Stimulated activated naive CD4-positive, alpha-beta T cell (primary cell): ENCODE data around the gene AGFG2.

Source experiments
- DNase-seq, 6 experiments: peaks; one replicate each; lab custom pipeline; 2025; lab: John Stamatoyannopoulos, UW

The AGFG2 gene

GRCh38 chr7:100585511-100586265, 46.7 kb downstream of the AGFG2 start, which contains the start of gene LRCH4:
Gene LRCH4, minus strand, starts transcription at chr7:100586129. Its CDS starts 29 bp downstream, at chr7:100586100.
- peak; percentile 56 to 85 (median 73) for DNase-seq

DNA sequence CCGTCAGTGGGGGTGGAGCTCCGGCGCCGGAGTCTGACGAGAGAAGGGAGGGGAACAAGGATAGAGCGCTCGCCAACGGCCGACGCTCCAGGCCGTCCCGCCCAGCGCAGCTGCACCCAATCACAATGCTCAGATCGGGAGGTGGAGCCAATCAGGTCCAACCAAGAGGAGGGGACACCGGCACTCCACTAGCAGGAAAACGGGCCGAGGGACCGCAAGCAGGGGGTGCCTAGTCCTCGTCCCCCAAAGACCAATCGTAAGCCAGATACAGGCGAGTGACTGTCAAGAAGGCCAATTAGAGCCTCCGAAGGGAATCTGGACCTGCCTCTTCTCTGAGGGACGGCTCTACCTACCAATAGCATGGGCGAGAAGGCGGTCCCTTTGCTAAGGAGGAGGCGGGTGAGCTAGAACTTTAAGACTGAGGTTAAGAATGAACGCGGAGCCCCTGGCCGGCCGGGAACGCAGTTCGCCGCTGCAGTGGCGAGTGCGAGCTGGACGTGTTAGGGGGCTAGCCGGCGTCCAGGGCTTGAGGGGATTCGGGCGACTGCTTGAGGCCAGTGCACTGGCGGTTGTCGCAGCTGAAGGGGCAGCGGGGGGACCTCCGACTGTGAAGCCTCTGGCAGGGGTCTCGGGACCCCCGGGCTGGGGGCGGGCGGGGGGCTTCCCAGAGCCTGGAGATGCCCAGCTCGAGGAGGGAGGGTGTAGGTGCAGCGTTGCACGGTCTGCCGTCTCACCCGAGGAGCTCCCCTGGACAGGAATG, 47.4 kb downstream of the AGFG2 start, which contains the start of gene FBXO24:
FBXO24 (plus strand) TSS at position 63 of the 760 bp plus-strand sequence; CDS start at position 361, 298 bp downstream.
- DNase-seq: peak; percentile 97 to 100 (median 100)

- DNase-seq: no peak
Measured at GRCh38 chr7:100588438-100588837, 49.4 kb downstream of the AGFG2 start.

- no peak for DNase-seq
Measured at GRCh38 chr7:100589341-100589947, 50.4 kb downstream of the AGFG2 start.

GRCh38 chr7:100590077-100590737, 51.2 kb downstream of the AGFG2 start:
- DNase-seq: no peak

GRCh38 chr7:100591596-100591995, 52.6 kb downstream of the AGFG2 start:
- DNase-seq: no peak

DNA sequence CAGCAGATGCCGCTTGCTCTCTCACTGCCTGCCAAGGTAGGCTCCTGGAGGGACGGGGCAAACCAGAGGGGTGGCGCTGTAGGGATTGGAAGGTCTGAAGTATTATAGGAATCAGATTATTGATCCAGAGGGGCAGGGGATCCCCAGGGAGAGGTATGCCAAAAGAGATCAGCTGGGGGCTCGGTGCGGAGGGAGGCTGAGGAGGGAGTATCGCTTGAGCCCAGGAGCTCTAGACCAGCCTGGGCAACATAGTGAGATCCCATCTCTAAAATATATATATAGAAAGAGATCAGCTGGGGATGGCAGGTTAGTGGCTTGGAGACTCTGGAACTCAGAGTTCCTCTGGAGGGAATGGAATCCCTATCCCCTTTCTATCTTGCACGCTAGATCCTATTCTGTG, 56.2 kb downstream of the AGFG2 start:
- no peak for DNase-seq

GRCh38 chr7:100598425-100598824, 59.4 kb downstream of the AGFG2 start:
- no peak for DNase-seq

- DNase-seq: no peak
Measured at GRCh38 chr7:100599911-100600729, 61.1 kb downstream of the AGFG2 start.

DNA sequence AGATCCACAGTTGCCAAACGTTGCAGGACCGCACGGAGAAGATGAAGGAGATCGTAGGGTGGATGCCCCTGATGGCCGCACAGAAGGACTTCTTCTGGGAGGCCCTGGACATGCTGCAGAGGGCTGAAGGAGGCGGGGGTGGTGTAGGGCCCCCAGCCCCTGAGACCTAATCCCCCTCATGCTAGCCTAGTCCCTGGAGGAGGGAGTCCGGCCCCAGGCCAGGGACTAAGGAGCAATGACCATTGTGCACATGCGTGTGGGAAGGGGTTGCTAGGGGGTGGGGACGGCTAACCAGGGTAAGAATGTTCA, 61.7 kb downstream of the AGFG2 start:
- DNase-seq: no peak

GRCh38 chr7:100602889-100603725, 64.1 kb downstream of the AGFG2 start:
- DNase-seq: no peak

GRCh38 chr7:100603726-100604027, 64.7 kb downstream of the AGFG2 start:
- peak in 1 of 6 experiments; percentile 37 for DNase-seq

DNA sequence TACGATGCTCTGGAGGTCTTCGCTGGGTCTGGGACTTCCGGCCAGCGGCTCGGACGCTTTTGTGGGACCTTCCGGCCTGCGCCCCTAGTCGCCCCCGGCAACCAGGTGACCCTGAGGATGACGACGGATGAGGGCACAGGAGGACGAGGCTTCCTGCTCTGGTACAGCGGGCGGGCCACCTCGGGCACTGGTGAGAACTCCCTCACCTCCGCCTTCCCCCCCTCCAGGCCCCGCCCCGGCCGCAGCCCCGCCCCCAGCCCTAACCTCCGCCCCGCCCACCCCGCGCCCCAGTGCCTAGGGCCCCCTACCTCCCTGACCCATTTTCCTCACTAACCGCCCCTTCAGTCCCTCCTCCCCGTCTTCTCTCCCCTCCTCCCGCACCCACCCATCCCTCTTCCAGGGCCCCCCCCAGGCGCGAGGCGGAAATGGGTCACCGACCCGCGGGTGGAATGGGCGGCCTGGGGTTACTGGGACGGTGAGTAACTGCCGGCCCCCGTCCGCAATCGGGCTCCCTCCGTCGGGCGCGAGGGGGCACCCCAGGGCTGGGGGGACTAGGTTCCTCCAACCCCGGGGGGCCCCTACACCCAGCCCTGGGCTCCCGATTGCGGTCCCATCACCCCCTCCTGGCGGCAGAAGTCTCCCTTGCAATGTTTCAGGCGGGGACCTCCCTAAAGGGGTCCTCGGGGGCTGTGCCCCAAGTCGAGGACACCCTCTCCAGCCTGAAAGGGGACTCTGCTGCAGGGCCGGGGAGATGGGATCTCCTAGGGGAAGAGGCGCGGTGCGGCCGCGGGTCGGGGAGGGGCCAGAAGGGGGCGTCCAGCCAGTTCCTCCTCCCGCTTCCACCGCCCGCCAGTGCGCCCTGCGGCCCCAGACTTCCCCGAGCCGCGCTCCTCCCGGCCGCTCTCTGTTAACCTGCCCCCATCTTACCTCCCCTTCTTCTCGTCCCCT, 65.3 kb downstream of the AGFG2 start:
- DNase-seq: peak; percentile 33 to 80 (median 71)

DNA sequence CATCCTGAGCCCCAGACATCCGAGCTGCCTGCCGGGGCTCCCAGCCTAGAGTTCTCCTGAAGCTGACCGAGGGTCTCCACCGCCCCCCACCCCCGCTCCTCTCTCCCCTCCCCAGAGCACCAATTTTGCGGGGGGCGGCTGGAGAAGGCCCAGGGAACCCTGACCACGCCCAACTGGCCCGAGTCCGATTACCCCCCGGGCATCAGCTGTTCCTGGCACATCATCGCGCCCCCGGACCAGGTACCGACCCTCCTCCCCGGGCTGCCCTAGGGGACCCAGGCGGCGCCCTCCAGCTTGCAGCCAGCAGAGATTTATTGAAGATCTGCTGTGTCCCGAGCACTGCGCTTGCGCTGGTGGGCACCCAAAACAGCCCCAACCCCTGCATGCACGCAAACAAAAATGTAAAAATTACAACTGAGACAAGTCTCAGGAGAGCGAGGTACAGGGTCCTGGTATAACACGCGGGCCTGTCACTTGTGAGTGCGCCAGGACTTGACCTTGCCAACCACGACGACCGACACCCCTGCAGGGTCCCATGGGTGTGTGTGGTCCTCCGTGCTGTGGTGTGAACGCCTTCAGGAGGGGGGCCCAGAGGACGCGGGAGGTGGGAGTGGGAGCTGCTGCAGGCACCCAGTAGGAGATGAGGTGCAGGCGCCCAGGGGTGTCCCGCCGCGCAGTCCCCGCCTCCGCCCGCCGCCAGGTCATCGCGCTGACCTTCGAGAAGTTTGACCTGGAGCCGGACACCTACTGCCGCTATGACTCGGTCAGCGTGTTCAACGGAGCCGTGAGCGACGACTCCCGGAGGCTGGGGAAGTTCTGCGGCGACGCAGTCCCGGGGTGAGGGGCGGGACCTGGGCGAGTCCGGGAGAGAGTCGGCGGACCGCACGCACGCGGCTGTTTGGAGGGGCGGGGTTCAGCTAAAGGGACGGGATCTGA, 66.2 kb downstream of the AGFG2 start:
- DNase-seq: peak in 5 of 6 experiments; percentile 19 to 42 (median 36)

- no peak for DNase-seq
Measured at GRCh38 chr7:100606313-100606712, 67.3 kb downstream of the AGFG2 start.

DNA sequence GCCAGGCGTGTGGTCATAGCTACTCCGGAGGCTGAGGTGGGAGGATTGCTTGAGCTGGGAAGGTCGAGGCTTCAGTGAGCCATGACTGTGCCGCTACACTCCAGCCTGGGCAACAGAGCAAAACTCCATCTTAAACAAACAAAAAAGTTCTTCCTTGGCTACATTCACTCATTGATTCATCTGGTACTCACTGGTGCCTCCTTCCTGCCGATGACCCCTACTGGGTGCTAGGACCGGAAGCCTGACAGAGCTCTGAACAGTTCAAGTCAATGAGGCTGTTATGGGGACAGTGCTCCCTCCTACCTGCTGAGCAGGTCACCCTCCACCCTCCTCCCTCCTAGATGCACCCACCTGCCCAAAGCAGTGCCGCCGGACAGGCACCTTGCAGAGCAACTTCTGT, 68.1 kb downstream of the AGFG2 start:
- DNase-seq: no peak

GRCh38 chr7:100609958-100610357, 71.0 kb downstream of the AGFG2 start:
- DNase-seq: no peak

GRCh38 chr7:100611983-100612729, 73.2 kb downstream of the AGFG2 start, which contains the start of gene MOSPD3:
Gene MOSPD3, plus strand, starts transcription at chr7:100612540. Its CDS starts 252 bp downstream, at chr7:100612792.
- peak; percentile 94 to 99 (median 98) for DNase-seq
